Measurements from ENCODE around the gene TCN1.

The TCN1 gene

DNA sequence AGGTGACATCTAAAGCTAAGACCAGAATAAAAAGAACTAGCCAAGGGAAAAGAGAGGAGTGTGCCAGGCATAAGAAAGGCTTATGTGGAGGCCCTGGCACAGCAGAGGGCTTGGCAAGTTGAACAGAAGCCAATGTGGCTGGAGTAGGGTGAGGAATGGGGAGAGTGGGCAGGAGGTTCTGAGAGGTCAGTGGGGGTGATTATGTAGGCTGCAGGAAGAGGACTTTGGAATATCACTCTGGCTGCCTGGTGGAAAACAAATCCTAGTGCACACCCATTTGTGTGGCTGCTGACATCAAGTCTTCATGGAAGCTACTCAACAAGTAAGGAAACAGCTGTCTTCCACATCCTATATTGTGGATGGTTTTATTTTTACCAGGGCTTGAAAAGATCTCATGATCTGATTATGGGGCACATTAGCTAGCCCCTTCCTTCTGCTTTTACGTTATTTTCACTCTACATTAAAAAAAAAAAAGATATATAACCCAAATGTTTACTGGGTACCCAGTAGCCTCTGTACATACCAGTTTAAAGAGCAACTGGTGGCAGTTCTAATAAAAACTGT, 59.2 kb downstream of the TCN1 start:
- no peak for DNase-seq (ENCODE audit: low read depth)

DNA sequence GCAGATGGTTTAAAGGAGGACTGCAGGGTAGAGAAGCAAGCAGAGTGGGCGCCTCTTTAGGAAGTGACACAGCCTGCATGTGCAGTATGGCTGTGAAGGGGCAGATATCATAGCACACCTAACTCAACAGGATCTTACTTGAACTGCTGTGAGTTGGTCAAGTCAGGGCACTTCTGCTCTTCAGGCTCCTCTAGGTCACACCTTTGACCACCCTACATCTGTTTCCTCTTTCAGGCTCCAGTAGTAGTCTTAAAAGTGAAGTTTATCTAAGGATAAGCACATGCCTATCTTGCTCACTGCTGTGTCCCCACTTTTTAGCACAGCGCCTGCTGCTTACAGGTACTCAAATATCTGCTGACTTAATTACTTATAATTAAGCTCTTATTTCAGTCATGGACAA, 62.2 kb downstream of the TCN1 start:
- DNase-seq (ENCODE audit: low read depth): no peak

All from stimulated activated CD4-positive, alpha-beta T cell treated with anti-CD3 and anti-CD28 coated beads, Interleukin-2, amount 100 ng/mL, for 4 hours (primary cell).